ENCODE results near the gene SLC22A23. TPM values are rescaled to one million over a fixed set of nuclear protein-coding genes. Genes with fewer than 3 reads are reported as not detected.

The SLC22A23 gene
- total RNA-seq, 1 donor from 2014 or later, result 0.95 TPM

GRCh38 chr6:3283641-3284435, 173.0 kb downstream of the SLC22A23 start:
- TF ChIP-seq CTCF (IDR thresholded peaks at IDR 0.05), result no peak
- POLR2A ChIA-PET, result no interaction called here
- H3K27ac Mint-ChIP-seq, result no peak overlapping the region
- H3K4me1 Mint-ChIP-seq, result peaks cover 3% of the 10 kb centered on the region
- intact Hi-C loops (cut with micrococcal nuclease), result no loop called here
- no peak overlapping the region for H3K4me3 Mint-ChIP-seq
- no peak for ATAC-seq (ENCODE audit: low read depth)
- H3K27me3 Mint-ChIP-seq, result no peaks in the 10 kb centered on the region
- peaks cover 5% of the 10 kb centered on the region for H3K36me3 Mint-ChIP-seq (ENCODE audit: low read depth)
- DNase-seq, result no peak
- H3K9me3 Mint-ChIP-seq, result no peaks in the 10 kb centered on the region
- CTCF ChIA-PET, result interaction anchor here (1.3 to 1.9 kb wide), 2 partner anchors 448 to 695 kb away, joined by 3 to 5 read pairs; no protein-coding TSS in a partner anchor

GRCh38 chr6:3283241-3283640, 173.6 kb downstream of the SLC22A23 start:
- intact Hi-C loops (cut with micrococcal nuclease), result no loop called here
- no peak overlapping the region for H3K27ac Mint-ChIP-seq
- peaks cover 3% of the 10 kb centered on the region for H3K4me1 Mint-ChIP-seq
- H3K4me3 Mint-ChIP-seq, result no peak overlapping the region
- peaks cover 5% of the 10 kb centered on the region for H3K36me3 Mint-ChIP-seq (ENCODE audit: low read depth)
- ChIA-PET CTCF (interaction anchor here (1.3 to 1.9 kb wide), 2 partner anchors 449 to 695 kb away, joined by 3 to 5 read pairs; no protein-coding TSS in a partner anchor), POLR2A (no interaction called here)
- no peak for TF ChIP-seq CTCF (IDR thresholded peaks at IDR 0.05)
- no peaks in the 10 kb centered on the region for H3K27me3 Mint-ChIP-seq
- ATAC-seq (ENCODE audit: low read depth) (no peak), DNase-seq (no peak)
- no peaks in the 10 kb centered on the region for H3K9me3 Mint-ChIP-seq

- ChIA-PET CTCF (interaction anchor here (1.0 to 7.1 kb wide), 5 partner anchors 8 to 696 kb away, joined by 3 to 130 read pairs (median 3); no protein-coding TSS in a partner anchor), POLR2A (no interaction called here)
- TF ChIP-seq CTCF (IDR thresholded peaks at IDR 0.05), result no peak
- H3K4me1 Mint-ChIP-seq, result peaks cover 3% of the 10 kb centered on the region
- H3K27ac Mint-ChIP-seq, result no peak overlapping the region
- H3K4me3 Mint-ChIP-seq, result no peak overlapping the region
- no peaks in the 10 kb centered on the region for H3K9me3 Mint-ChIP-seq
- no peak for ATAC-seq (ENCODE audit: low read depth)
- DNase-seq, result no peak
- intact Hi-C loops (cut with micrococcal nuclease), result no loop called here
- H3K36me3 Mint-ChIP-seq (ENCODE audit: low read depth), result peaks cover 5% of the 10 kb centered on the region
- no peaks in the 10 kb centered on the region for H3K27me3 Mint-ChIP-seq
Observed at GRCh38 chr6:3282476-3283236, 174.2 kb downstream of the SLC22A23 start.

- no peak for TF ChIP-seq CTCF (IDR thresholded peaks at IDR 0.05)
- Mint-ChIP-seq H3K27ac (no peak overlapping the region), H3K27me3 (no peaks in the 10 kb centered on the region), H3K36me3 (ENCODE audit: low read depth) (peaks cover 5% of the 10 kb centered on the region), H3K4me1 (peaks cover 3% of the 10 kb centered on the region), H3K4me3 (no peak overlapping the region), H3K9me3 (no peaks in the 10 kb centered on the region)
- ATAC-seq (ENCODE audit: low read depth), result no peak
- ChIA-PET CTCF (interaction anchor here (0.7 to 7.1 kb wide), 6 partner anchors 9 to 711 kb away, joined by 3 to 130 read pairs (median 3); no protein-coding TSS in a partner anchor), POLR2A (no interaction called here)
- no peak for DNase-seq
- intact Hi-C loops (cut with micrococcal nuclease), result no loop called here
Observed at GRCh38 chr6:3281631-3282475, 175.0 kb downstream of the SLC22A23 start.

Measured in activated B cell treated with CpG ODN at 0.5 μM for 24 hours (primary cell).